ENCODE data around the gene LINC01488. TPM values are rescaled to one million over a fixed set of nuclear protein-coding genes. Genes with fewer than 3 reads are reported as not detected.

LINC01488 gene
- total and polyA plus RNA-seq, 2 experiments from 2014 or later = not detected

DNA sequence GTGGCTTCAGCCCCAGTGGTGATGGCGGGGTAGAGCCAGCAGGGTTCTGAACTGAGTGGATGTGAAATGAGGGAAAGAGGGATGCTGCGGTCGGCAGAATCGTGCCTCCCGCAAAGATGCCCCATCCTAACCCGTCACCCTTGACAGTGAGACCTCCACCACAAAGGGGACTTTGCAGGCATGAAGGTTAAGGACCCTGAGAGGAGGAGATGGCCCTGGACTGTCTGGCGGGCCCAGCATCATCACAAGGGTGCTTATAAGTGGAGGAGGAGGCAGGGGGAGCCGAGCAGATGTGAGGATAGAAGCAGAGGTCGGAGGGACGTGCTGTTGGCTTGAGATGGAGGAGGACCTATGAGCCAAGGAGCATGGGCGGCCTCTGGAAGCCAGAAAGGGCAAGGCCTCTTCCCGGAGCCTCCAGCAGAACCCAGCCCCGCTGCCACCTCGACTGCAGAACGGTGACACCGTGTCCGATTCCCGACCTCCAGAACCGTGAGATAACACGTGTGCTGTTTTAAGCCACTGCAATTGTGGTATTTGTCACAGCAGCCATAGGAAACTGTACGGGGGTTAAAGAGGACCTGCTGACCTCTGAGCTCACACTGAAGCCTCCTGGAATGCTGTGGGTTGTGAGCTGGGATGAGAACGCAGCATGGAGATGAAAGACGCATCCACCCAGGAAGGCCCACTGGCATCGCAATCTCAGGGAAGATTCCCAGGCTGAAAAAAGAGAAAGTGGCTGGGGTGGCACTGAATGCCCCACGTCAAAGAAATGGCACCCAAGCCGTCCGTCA lies 10.9 kb downstream of the LINC01488 start:
- Mint-ChIP-seq H3K4me3 (no peak overlapping the region), H3K27ac (no peak overlapping the region), H3K9me3 (no peaks in the 10 kb centered on the region; the same call in 2 of the 3 replicates), H3K36me3 (ENCODE audit: low read depth) (no peaks in the 10 kb centered on the region), H3K4me1 (no peaks in the 10 kb centered on the region; the same call in 2 of the 3 replicates), H3K27me3 (ENCODE audit: insufficient read depth, low read depth, poor library complexity) (peaks cover 8% of the 10 kb centered on the region)
- Histone ChIP-seq H3K36me3 (ENCODE audit: insufficient read depth) (no peaks in the 10 kb centered on the region), H3K79me2 (replicated peaks; ENCODE audit: insufficient read depth) (no peaks in the 10 kb centered on the region), H3K4me3 (no peak overlapping the region), H3K27ac (ENCODE audit: low read depth) (no peak overlapping the region), H4K20me1 (replicated peaks; ENCODE audit: insufficient read depth) (no peaks in the 10 kb centered on the region), H3K9me2 (ENCODE audit: insufficient read depth) (no peaks in the 10 kb centered on the region), H3K27me3 (ENCODE audit: insufficient read depth) (no peaks in the 10 kb centered on the region), H3F3A (replicated peaks; ENCODE audit: low read depth) (no peaks in the 10 kb centered on the region), H3K4me1 (ENCODE audit: insufficient read depth) (no peaks in the 10 kb centered on the region), H2AFZ (no peak overlapping the region), H3K4me2 (no peak overlapping the region)
- no peak for DNase-seq (ENCODE audit: low spot score)
- TF ChIP-seq EZH2phosphoT487 (IDR thresholded peaks at IDR 0.05; ENCODE audit: unreplicated experiment) = no peak
- TF ChIP-seq EZH2 (IDR thresholded peaks at IDR 0.05; ENCODE audit: low read depth, unreplicated experiment) = no peak
- no peak for TF ChIP-seq NANOG (IDR thresholded peaks at IDR 0.05; ENCODE audit: borderline replicate concordance)
- TF ChIP-seq, protein P1, sequence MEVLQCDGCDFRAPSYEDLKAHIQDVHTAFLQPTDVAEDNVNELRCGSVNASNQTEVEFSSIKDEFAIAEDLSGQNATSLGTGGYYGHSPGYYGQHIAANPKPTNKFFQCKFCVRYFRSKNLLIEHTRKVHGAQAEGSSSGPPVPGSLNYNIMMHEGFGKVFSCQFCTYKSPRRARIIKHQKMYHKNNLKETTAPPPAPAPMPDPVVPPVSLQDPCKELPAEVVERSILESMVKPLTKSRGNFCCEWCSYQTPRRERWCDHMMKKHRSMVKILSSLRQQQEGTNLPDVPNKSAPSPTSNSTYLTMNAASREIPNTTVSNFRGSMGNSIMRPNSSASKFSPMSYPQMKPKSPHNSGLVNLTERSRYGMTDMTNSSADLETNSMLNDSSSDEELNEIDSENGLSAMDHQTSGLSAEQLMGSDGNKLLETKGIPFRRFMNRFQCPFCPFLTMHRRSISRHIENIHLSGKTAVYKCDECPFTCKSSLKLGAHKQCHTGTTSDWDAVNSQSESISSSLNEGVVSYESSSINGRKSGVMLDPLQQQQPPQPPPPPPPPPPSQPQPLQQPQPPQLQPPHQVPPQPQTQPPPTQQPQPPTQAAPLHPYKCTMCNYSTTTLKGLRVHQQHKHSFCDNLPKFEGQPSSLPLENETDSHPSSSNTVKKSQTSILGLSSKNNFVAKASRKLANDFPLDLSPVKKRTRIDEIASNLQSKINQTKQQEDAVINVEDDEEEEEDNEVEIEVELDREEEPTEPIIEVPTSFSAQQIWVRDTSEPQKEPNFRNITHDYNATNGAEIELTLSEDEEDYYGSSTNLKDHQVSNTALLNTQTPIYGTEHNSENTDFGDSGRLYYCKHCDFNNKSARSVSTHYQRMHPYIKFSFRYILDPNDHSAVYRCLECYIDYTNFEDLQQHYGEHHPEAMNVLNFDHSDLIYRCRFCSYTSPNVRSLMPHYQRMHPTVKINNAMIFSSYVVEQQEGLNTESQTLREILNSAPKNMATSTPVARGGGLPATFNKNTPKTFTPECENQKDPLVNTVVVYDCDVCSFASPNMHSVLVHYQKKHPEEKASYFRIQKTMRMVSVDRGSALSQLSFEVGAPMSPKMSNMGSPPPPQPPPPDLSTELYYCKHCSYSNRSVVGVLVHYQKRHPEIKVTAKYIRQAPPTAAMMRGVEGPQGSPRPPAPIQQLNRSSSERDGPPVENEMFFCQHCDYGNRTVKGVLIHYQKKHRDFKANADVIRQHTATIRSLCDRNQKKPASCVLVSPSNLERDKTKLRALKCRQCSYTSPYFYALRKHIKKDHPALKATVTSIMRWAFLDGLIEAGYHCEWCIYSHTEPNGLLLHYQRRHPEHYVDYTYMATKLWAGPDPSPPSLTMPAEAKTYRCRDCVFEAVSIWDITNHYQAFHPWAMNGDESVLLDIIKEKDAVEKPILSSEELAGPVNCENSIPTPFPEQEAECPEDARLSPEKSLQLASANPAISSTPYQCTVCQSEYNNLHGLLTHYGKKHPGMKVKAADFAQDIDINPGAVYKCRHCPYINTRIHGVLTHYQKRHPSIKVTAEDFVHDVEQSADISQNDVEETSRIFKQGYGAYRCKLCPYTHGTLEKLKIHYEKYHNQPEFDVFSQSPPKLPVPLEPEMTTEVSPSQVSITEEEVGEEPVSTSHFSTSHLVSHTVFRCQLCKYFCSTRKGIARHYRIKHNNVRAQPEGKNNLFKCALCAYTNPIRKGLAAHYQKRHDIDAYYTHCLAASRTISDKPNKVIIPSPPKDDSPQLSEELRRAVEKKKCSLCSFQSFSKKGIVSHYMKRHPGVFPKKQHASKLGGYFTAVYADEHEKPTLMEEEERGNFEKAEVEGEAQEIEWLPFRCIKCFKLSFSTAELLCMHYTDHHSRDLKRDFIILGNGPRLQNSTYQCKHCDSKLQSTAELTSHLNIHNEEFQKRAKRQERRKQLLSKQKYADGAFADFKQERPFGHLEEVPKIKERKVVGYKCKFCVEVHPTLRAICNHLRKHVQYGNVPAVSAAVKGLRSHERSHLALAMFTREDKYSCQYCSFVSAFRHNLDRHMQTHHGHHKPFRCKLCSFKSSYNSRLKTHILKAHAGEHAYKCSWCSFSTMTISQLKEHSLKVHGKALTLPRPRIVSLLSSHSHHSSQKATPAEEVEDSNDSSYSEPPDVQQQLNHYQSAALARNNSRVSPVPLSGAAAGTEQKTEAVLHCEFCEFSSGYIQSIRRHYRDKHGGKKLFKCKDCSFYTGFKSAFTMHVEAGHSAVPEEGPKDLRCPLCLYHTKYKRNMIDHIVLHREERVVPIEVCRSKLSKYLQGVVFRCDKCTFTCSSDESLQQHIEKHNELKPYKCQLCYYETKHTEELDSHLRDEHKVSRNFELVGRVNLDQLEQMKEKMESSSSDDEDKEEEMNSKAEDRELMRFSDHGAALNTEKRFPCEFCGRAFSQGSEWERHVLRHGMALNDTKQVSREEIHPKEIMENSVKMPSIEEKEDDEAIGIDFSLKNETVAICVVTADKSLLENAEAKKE (CRISPR knock-in tag; IDR thresholded peaks at IDR 0.05) = no peak
- TF ChIP-seq, protein P2, sequence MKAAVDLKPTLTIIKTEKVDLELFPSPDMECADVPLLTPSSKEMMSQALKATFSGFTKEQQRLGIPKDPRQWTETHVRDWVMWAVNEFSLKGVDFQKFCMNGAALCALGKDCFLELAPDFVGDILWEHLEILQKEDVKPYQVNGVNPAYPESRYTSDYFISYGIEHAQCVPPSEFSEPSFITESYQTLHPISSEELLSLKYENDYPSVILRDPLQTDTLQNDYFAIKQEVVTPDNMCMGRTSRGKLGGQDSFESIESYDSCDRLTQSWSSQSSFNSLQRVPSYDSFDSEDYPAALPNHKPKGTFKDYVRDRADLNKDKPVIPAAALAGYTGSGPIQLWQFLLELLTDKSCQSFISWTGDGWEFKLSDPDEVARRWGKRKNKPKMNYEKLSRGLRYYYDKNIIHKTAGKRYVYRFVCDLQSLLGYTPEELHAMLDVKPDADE (IDR thresholded peaks at IDR 0.05) = no peak
- no peak for TF ChIP-seq JUNB (IDR thresholded peaks at IDR 0.05; ENCODE audit: unreplicated experiment)
- TF ChIP-seq CREB1 (CRISPR knock-in tag; IDR thresholded peaks at IDR 0.05; ENCODE audit: low read depth) = no peak
- no peak for TF ChIP-seq POLR2AphosphoS5 (IDR thresholded peaks at IDR 0.05; ENCODE audit: low read depth)
- TF ChIP-seq, protein P3, sequence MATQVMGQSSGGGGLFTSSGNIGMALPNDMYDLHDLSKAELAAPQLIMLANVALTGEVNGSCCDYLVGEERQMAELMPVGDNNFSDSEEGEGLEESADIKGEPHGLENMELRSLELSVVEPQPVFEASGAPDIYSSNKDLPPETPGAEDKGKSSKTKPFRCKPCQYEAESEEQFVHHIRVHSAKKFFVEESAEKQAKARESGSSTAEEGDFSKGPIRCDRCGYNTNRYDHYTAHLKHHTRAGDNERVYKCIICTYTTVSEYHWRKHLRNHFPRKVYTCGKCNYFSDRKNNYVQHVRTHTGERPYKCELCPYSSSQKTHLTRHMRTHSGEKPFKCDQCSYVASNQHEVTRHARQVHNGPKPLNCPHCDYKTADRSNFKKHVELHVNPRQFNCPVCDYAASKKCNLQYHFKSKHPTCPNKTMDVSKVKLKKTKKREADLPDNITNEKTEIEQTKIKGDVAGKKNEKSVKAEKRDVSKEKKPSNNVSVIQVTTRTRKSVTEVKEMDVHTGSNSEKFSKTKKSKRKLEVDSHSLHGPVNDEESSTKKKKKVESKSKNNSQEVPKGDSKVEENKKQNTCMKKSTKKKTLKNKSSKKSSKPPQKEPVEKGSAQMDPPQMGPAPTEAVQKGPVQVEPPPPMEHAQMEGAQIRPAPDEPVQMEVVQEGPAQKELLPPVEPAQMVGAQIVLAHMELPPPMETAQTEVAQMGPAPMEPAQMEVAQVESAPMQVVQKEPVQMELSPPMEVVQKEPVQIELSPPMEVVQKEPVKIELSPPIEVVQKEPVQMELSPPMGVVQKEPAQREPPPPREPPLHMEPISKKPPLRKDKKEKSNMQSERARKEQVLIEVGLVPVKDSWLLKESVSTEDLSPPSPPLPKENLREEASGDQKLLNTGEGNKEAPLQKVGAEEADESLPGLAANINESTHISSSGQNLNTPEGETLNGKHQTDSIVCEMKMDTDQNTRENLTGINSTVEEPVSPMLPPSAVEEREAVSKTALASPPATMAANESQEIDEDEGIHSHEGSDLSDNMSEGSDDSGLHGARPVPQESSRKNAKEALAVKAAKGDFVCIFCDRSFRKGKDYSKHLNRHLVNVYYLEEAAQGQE (IDR thresholded peaks at IDR 0.05; ENCODE audit: unreplicated experiment) = no peak
- no peak for TF ChIP-seq STAT1 (IDR thresholded peaks at IDR 0.05; ENCODE audit: unreplicated experiment)
- TF ChIP-seq ZNF331 (CRISPR knock-in tag; IDR thresholded peaks at IDR 0.05; ENCODE audit: low read depth) = no peak
- TF ChIP-seq, protein P4, sequence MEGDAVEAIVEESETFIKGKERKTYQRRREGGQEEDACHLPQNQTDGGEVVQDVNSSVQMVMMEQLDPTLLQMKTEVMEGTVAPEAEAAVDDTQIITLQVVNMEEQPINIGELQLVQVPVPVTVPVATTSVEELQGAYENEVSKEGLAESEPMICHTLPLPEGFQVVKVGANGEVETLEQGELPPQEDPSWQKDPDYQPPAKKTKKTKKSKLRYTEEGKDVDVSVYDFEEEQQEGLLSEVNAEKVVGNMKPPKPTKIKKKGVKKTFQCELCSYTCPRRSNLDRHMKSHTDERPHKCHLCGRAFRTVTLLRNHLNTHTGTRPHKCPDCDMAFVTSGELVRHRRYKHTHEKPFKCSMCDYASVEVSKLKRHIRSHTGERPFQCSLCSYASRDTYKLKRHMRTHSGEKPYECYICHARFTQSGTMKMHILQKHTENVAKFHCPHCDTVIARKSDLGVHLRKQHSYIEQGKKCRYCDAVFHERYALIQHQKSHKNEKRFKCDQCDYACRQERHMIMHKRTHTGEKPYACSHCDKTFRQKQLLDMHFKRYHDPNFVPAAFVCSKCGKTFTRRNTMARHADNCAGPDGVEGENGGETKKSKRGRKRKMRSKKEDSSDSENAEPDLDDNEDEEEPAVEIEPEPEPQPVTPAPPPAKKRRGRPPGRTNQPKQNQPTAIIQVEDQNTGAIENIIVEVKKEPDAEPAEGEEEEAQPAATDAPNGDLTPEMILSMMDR (conservative IDR thresholded peaks at IDR 0.05; ENCODE audit: low read depth in 2 of 2) = no peak
- no peak for TF ChIP-seq ZNF114 (CRISPR knock-in tag; IDR thresholded peaks at IDR 0.05)
- no peak for ATAC-seq
